Skin epidermis (tissue), 12 donors: ENCODE results near the gene ZSCAN2.
"Not testable (repeated sequence)": the region's sequence is repeated elsewhere in the genome, so short reads cannot be mapped to it uniquely, and the experiment has no call there.

Source experiments
- H3K27ac ChIP-seq, 21 experiments: fragments of 200-600 bp; sonication (generic) in 11 of 21; one replicate each; pipeline ENCODE4 v1.5.0; 2020; ENCODE audit warnings: mild to moderate bottlenecking in 3 of 21, inconsistent platforms in 2 of 21, moderate library complexity in 2 of 21
- H3K4me3 ChIP-seq, 7 experiments: fragments of 200-600 bp; sonication (generic) in 2 of 7; one replicate each; pipeline ENCODE4 v1.5.0; 2020; ENCODE audit warnings: inconsistent platforms in 2 of 7, mild to moderate bottlenecking in 2 of 7, moderate library complexity in 1 of 7

Gene ZSCAN2

DNA sequence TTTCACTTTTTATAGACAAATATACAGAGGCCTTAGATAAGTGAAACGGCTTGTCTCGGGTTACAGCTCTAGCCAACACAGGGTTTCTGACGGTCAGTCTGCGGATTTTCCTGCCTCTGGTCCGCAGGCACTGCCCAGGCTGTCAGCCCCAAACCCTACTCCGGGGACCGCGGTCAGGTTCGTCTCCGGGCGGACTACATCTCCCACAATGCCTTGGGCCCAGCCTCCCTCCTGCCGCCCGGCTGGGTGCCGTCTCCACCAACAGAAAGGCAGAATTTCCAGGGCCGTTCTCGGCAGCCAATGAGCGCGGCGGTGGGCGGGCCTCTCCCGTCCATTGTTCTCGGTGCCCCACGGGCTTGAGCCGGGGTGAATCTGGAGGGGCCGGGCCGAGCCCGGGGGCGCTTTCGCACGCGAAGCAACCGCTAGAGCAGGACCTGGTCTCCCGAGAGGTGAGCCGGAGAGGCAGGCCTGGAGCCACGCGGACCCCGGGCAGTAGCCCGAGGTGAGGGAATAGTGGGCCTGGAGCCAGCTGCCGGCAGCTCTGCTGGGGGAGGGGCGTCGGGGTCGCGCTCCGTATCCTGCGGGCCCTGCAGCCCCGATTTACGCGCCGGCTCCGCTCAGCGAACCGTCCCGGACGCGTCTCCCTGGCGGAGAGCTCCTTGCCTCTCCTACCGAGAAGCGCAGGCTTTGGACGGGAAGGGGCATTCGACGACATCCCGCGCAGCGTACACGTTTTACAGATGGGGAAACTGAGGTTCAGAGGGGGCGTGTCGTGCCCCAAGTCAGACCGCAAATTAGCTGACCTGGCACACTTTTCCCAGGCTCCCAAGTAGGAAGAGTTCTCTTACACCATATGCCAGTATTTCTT lies at the start of gene ZSCAN2:
Gene ZSCAN2 (plus strand): TSS at position 323 of the 868 bp plus-strand sequence. CDS start 2,919 bp downstream, outside the sequence.
- Histone ChIP-seq H3K4me3 (peak within 1 kb of the TSS; percentile 65 to 98 (median 94)), H3K27ac (peak within 1 kb of the TSS in 18 of 21 experiments; percentile 8 to 86 (median 68))

DNA sequence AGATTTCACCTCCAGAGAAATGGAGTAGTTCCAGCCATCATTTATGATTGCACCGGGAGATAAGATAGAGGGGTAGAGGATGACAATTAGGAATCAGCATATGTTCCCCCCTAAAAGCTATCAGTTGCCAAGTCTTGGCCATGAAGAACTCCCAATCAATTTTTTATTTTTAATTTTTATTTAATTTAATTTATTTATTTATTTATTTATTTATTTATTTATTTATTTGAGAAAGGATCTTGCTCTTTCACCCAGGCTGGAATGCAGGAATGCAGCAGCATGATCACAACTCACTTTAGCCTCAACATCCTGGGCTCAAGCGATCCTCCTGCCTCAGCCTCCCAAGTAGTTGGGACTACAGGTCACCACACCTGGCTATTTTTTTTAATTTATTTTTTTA lies 49.2 kb upstream of the ZSCAN2 start:
- not testable (repeated sequence) for H3K4me3 ChIP-seq, H3K27ac ChIP-seq

DNA sequence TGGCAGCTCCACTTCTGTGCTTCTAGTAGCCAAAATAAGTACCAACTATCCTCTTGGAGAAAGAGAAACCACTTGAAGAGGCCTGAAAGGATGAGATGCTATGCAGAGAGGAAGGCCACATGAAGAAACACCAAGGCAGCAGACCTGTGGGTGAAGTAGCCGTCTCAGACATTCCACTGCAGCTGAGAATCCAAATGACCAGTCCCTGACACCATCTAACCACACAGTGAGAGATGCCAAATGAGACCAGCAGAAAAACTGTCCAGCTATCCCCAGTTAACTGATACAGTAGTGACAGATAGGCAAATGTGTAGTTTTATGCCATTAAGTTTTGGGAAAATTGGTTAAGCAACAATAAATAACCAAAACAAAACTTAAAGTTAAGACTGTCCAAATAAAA lies 47.9 kb upstream of the ZSCAN2 start:
- H3K27ac ChIP-seq: no peak overlapping the region
- H3K4me3 ChIP-seq: no peak overlapping the region

DNA sequence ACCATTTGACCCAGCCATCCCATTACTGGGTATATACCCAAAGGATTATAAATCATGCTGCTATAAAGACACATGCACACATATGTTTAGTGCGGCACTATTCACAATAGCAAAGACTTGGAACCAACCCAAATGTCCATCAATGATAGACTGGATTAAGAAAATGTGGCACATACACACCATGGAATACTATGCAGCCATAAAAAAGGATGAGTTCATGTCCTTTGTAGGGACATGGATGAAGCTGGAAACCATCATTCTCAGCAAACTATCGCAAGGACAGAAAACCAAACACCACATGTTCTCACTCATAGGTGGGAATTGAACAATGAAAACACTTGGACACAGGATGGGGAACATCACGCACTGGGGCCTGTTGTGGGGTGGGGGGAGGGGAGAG lies 44.1 kb upstream of the ZSCAN2 start:
- not testable (repeated sequence) for H3K27ac ChIP-seq, H3K4me3 ChIP-seq

DNA sequence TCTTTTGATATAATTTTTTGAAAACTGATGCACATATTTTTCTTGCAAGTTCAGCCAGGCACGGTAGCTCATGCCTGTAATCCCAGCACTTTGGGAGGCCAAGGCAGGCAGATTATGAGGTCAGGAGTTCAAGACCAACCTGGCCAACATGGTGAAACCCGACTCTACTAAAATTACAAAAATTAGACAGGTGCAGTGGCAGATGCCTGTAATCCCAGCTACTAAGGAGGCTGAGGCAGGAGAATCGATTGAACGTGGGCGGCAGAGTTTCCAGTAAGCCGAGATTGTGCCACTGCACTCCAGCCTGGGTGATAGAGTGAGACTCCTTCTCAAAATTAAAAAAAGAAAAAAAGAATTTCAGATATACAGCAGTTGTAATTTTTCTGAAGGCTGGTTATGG lies 32.8 kb upstream of the ZSCAN2 start:
- H3K27ac ChIP-seq, H3K4me3 ChIP-seq: not testable (repeated sequence)

DNA sequence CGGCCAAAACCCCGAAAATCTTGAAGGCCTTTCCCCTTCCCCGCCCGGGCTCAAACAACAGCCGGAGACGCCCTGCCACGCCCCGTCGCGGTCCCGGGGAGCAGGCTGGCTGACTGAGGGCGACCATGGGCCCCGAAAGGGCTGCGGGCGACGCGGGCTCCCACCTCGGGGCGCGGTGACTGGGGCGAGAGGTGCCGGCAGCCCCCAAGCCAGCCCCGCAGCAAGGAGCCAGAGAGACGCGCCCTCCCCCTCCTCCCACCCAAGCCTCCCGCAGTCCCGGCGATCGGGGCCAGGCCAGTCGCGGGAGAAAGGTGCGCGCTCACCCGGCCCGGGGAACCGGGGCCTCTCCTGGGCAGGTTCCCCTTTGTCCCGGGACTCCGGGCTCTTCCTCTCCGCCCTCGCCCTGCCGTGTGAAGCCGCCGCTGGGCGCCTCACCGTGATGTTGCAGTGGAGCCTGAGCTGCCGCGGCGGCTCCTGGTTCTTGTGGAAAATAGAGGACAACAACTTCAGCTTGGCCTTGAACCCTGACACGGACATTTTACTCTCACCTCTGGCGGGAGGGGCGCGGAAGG lies 30.6 kb upstream of the ZSCAN2 start:
- Histone ChIP-seq H3K4me3 (peak overlapping the region; percentile 73 to 96 (median 79)), H3K27ac (peak overlapping the region; percentile 79 to 99 (median 95))

DNA sequence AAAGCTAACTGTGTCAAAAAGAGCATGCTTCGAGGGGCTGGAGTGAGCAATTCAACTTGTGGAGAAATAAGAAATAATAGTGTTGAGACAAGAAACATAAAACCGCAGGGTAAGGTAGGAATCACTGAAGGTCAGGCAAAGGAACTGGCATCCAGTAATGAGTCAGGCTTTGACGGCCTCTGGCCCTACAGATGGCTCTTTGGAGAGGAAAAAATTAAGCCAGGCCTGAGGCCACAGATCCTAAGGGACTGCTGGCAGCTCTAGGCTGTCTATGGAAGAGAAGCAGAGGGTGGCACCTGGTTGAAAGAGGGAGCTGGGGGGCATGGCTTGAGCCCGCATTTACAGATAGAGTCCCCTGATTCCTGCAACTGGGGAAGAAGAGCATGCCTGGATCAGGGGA lies 28.6 kb upstream of the ZSCAN2 start:
- H3K4me3 ChIP-seq: no peak overlapping the region
- no peak overlapping the region for H3K27ac ChIP-seq

DNA sequence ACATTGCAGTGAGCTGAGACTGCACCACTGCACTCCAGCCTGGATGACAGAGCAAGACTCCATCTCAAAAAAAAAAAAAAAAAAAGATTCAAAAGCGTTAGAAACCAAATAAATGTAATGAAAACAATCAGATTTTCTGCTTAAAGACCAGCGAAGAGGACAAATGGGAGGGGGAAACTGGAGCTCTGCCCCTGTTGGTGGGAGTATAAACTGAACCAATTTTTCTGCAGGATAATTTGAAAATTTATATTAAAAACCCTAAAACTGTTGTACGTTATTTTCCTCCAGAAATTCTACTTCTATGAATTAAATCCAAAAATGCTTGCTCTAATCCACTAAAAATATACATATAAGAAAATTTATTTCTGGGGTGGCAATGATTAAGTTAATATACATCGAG lies 25.3 kb upstream of the ZSCAN2 start:
- no peak overlapping the region for H3K27ac ChIP-seq

DNA sequence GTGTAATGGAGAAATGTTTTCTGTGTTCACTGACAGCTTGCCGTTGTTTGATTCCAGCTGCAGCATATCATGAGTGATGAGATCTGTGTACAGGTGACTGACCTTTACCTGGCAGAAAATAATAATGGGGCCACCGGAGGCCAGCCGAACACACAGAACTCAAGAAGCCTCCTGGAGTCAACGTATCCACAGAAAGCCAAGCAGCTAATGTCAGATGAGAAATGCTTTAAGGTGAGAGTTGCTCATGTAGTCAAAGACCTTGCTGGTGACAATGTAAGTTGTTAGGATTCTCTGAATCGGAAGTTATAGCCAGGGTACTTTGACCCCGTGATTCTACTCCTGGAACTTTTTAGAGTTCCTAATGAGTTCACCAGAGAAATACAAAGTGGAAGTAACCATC lies 22.9 kb upstream of the ZSCAN2 start:
- H3K4me3 ChIP-seq, H3K27ac ChIP-seq: not testable (repeated sequence)

More for the DNA sequence above, 25.3 kb upstream of the ZSCAN2 start:
- no peak overlapping the region for H3K4me3 ChIP-seq

DNA sequence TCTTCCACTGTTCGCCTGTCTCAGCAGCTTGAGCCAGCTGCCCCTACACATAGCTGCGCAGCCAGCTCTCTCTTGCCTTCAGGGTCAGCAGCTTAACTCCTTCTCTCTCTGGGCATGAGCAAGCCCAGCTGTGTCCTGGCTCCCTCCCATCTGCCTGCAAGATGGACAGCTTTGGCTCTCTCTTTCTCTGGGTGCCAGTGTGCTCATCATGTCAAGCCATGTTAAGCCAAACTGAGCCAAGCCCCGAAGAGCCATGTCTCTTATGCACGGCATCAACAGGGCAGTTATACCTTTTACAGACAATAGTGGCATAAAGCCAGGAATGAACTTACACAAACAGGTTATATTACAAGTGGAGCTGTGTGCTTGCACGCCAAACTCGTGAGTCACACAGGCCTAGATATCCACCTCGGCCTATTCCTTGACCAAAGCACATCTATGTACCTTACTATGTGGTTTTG lies 21.5 kb upstream of the ZSCAN2 start:
- not testable (repeated sequence) for H3K4me3 ChIP-seq
- peak overlapping the region in 5 of 21 experiments; percentile 1 to 46 (median 14) for H3K27ac ChIP-seq

DNA sequence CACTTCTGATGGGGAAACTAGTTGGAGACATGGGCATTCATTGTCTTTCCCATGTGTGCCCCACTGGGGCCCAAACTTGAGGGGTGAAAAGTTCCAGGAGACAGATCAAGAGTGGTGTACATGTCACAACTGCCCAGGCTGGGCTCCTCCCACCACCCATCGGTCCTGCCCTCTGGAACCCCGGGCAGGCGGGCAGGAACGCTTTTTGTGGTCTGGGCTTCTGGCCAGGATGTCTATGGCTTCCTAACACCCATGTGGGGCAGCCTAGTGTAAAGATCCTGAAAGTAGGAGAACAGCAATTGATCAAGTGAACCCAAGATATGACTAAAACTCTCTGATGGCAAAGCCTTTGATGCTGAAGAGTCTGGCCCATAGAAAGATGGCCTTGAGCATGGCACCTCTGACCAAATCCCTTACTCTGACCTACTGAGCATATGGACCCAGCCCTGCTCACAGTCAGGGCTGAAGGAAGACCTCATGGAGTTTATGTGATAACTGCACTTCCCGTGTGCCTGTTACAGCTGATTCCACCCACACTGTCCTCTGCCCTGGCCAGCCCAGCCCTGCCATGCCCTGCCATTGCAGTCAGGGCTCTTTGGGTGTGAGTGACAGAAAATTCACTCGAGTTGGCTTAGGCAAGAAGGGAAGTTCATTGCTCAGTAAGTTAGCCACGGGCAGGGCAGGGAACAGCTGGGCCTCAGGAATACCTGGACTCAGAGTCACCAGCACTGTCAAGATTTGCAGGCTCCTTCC lies 19.0 kb upstream of the ZSCAN2 start:
- H3K27ac ChIP-seq, H3K4me3 ChIP-seq: not testable (repeated sequence)

DNA sequence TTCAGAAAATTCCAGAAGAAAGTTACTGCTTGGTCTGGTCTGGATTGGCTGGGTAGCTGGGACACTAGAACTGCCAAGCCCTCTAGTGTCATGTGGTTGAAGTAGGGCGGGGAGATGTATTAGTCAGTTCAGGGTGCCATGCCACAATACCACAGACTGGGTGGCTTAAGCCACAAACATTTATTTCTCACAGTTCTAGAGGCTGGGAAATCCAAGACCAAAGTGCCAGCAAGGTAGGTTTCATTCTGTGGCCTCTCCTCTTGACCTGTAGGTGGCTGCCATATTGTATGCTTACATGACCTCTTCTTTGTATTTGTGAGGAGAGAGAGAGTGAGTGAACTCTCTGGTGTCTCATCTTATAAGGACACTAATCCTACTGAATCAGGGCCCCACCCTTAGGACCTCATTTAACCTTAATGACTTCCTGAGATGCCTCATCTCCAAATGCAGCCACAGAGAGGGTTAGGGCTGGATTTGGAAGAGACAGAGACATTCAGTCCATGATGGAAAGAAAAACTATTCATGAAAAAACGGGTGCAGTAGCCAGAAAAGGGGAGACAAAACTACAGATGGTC lies 18.1 kb upstream of the ZSCAN2 start:
- Histone ChIP-seq H3K4me3 (no peak overlapping the region), H3K27ac (no peak overlapping the region)

DNA sequence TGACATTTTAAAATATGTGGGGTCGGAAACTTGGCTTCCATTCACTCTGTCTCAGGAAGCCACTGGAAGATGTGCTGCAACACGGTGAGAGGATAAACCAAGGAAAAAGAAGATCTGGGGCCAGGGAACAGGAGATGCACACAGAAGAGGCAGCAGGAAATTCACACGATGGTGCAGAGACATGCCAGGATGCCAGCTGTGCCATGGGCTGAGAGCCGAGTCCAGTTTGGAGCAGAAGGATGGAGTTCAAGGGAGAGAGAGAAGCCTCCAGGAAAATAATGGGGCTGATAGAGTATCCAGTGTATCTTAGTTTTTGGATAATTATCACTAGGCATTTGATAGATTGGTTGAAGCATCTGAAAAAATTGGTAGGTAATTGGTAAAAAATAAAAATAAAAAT lies 16.9 kb upstream of the ZSCAN2 start:
- H3K27ac ChIP-seq, H3K4me3 ChIP-seq: not testable (repeated sequence)

DNA sequence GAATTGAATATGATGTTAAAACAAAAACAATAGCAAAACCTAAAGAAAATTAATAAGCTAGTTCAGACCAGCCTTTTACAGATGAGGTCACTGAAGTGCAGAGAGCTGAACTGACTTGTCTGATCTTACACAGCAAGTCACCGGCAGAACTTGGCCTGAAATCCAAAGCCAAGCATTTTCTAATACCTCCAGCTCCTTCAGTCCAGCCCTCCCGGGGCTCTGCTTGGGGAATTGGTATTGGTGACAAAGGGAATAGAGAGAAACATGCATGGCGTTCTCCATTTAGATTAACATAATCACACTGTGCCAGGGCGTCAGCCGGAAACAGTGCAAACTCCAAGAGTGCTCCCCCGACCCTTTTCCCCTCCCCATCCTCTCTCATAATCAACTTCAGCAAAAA lies 14.1 kb upstream of the ZSCAN2 start:
- Histone ChIP-seq H3K27ac (peak overlapping the region in 2 of 21 experiments; percentile 5 to 16), H3K4me3 (no peak overlapping the region)

DNA sequence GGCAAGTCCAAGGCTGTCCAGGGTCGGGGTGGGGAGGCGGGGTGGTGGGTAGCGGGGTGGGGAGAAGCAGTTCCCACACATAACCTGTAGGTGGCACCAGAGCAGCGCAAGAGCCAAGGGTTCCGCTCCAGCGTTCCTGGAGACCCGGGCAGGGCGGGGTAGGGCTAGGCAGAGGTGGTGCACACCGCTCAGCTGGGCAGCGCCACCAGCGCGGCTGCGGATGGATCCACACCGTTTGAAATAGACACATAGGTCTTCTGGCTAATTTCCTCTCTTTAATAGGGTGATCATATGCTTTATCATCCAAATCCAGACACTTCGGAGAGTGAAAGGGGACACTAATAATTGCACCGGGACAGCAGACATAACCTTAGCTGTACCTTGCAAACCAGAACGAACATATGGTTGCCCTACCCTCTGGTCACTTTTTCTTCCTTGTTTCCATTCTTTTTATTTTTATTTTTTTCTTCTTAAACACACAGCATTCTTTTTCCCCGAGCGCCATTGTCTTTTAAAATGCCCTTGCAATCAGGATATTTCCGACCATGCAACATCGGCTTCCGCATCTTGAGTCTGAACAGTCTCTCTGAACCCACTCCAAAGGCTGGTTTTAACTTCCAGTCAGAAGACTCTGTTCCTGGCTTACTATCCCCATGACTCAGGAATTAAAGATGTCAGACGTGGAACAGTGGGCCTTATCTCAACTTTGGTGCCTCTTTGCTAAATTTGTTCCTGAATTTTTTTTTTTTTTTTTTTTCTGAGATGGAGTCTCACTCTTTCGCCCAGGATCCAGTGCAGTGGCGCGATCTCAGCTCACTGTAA lies 12.5 kb upstream of the ZSCAN2 start:
- Histone ChIP-seq H3K4me3 (peak overlapping the region in 6 of 7 experiments; percentile 10 to 40 (median 19)), H3K27ac (peak overlapping the region in 2 of 21 experiments; percentile 24 to 37)

DNA sequence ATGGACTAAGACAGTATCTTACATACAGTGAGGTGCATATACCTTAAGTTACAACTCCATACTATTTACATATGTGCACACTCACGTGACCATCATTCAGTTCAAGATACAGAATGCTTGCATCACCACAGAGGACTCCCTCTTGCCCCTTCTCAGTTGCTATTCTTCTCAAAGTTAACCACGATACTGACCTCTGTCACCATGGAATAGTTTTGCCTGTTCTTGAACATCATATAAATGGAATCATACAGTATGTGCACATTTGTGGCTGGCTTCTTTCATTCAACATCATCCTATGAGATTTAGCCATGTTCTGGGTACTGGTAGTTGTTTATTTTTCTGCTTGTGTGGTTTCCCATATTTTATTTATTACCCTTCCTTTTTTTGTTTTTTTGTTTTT lies 10.4 kb upstream of the ZSCAN2 start:
- no peak overlapping the region for H3K4me3 ChIP-seq
- H3K27ac ChIP-seq: no peak overlapping the region

DNA sequence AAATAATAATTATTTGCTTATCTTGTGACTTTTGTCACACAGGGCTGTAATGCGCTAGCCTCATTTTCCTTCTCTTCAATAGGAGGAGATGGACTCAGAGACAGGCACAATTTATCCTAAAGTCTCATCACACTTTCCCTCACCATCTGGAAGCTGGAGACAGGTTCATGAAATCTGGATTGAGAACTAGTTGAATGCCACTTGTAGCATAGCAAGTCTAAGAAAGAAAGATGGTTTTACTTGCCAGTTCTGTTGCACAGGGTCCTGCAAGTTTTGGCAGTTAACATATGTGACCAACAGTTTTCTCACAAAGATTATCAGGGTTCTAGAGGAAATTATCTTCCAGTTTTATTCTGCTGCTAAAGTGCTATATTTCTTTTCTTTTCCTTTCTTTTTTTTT lies 9.0 kb upstream of the ZSCAN2 start:
- H3K27ac ChIP-seq: no peak overlapping the region
- H3K4me3 ChIP-seq: no peak overlapping the region

DNA sequence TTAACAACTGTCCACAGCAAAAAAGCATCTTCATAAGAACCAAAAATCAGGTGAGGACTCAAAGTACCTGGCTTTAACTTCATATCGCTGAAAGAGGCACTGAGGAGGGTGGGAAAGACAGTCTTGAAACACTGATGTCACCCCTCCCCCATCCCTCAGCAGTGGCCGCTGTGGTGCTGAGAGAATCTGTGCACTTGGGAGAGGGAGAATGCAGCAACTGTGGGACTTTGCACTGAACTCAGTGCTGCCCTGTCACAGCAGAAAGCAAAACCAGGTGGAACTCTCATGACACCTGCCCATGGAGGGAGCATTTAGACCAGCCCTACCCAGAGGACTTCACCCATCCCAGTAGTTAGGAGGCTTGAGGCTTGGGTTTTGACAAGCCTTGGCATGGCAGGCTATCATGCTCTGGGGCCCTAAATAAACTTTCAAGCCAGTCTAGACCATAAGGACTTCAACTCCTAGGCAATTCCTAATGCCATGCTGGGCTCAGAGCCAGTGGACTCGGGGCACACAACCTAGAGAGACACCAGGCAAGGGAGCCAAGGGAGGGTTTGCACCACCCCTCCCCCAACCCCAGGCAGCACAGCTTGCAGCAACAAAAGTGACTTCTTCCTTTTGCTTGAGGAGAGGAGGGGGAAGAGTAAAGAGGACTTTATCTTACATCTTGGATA lies 6.1 kb upstream of the ZSCAN2 start:
- Histone ChIP-seq H3K27ac (no peak overlapping the region), H3K4me3 (no peak overlapping the region)

DNA sequence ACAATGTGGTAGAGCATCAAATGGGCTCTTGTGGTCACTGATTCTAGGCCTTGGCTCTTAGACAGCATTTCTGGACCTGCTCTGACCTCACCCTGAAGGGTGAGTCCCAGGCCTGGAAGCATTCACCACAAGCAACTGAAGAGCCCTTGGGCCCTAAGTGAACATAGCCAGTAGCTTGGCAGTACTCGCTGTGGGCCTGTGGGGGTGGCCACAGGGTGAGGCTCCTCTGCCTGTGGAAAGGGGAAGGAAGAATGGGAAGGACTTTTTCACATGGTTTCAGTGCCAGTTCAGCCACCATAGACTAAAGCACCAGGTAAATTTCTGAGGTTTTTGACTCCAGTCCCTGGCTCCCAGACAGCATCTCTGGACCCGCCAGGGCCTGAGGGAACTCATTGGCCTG lies 5.1 kb upstream of the ZSCAN2 start:
- H3K27ac ChIP-seq: no peak overlapping the region
- H3K4me3 ChIP-seq: no peak overlapping the region
